ENCODE results near the gene PHF14. TPM values are rescaled to one million over a fixed set of nuclear protein-coding genes. Genes with fewer than 3 reads are reported as not detected.
A peak's percentile ranks its signal among the peaks of the same experiment; 100 is the strongest.

The PHF14 gene
- total and polyA plus RNA-seq, 2 experiments from 2014 or later, result 10.1 to 17.0 TPM

- Histone ChIP-seq H3K79me2 (ENCODE audit: insufficient read depth) (no peaks in the 10 kb centered on the region), H3K36me3 (ENCODE audit: low read depth) (0 out of 2 replicates have a peak, but pooled peaks cover 5% of the 10 kb centered on the region), H2AFZ (no peak overlapping the region), H3K4me2 (ENCODE audit: unreplicated experiment) (no peak overlapping the region), H3K9me2 (ENCODE audit: insufficient read depth) (0 out of 2 replicates have a peak, but pooled peaks cover 3% of the 10 kb centered on the region), H3K4me3 (no peak overlapping the region), H3K9ac (no peak overlapping the region), H3K9me3 (ENCODE audit: low read depth) (no peaks in the 10 kb centered on the region), H4K20me1 (ENCODE audit: insufficient read depth) (no peaks in the 10 kb centered on the region), H3K27ac (no peak overlapping the region), H3K27me3 (replicated peaks; ENCODE audit: insufficient read depth) (no peaks in the 10 kb centered on the region), H3F3A (ENCODE audit: insufficient read depth) (no peaks in the 10 kb centered on the region), H3K4me1 (ENCODE audit: insufficient read depth) (no peaks in the 10 kb centered on the region)
- WGBS, 2 experiments (ENCODE audit: low coverage in 1 of 2, low lambda C conversion rate in 2 of 2, missing lambda C conversion rate in 2 of 2), result 95 to 99% methylated on average over 3 of the region's 3 CpGs
- no peak for DNase-seq
- TF ChIP-seq EZH2 (IDR thresholded peaks at IDR 0.05; ENCODE audit: insufficient read depth, poor library complexity, severe bottlenecking) (no peak), EZH2phosphoT487 (IDR thresholded peaks at IDR 0.05; ENCODE audit: insufficient read depth, low read depth) (no peak)
- in situ Hi-C loops (cut with MboI), result no loop called here
Measured at GRCh38 chr7:11135573-11135972, 161.9 kb downstream of the PHF14 start.

- Histone ChIP-seq H2AFZ (no peak overlapping the region), H3K79me2 (ENCODE audit: insufficient read depth) (no peaks in the 10 kb centered on the region), H3K9ac (no peak overlapping the region), H4K20me1 (ENCODE audit: insufficient read depth) (no peaks in the 10 kb centered on the region), H3K9me2 (ENCODE audit: insufficient read depth) (no peaks in the 10 kb centered on the region), H3K4me3 (no peak overlapping the region), H3K27ac (no peak overlapping the region), H3K9me3 (ENCODE audit: low read depth) (no peaks in the 10 kb centered on the region), H3F3A (ENCODE audit: insufficient read depth) (no peaks in the 10 kb centered on the region), H3K4me2 (ENCODE audit: unreplicated experiment) (no peak overlapping the region), H3K36me3 (ENCODE audit: low read depth) (no peaks in the 10 kb centered on the region), H3K4me1 (ENCODE audit: insufficient read depth) (no peaks in the 10 kb centered on the region), H3K27me3 (replicated peaks; ENCODE audit: insufficient read depth) (no peaks in the 10 kb centered on the region)
- TF ChIP-seq EZH2 (IDR thresholded peaks at IDR 0.05; ENCODE audit: insufficient read depth, poor library complexity, severe bottlenecking), result no peak
- TF ChIP-seq EZH2phosphoT487 (IDR thresholded peaks at IDR 0.05; ENCODE audit: insufficient read depth, low read depth), result no peak
- in situ Hi-C loops (cut with MboI), result no loop called here
- WGBS, 2 experiments (ENCODE audit: low coverage in 1 of 2, low lambda C conversion rate in 2 of 2, missing lambda C conversion rate in 2 of 2), result 79 to 81% methylated on average over 3 of the region's 3 CpGs
- no peak for DNase-seq
Measured at GRCh38 chr7:11141541-11141940, 167.9 kb downstream of the PHF14 start.

- no peak for TF ChIP-seq EZH2phosphoT487 (IDR thresholded peaks at IDR 0.05; ENCODE audit: insufficient read depth, low read depth)
- TF ChIP-seq EZH2 (IDR thresholded peaks at IDR 0.05; ENCODE audit: insufficient read depth, poor library complexity, severe bottlenecking), result no peak
- in situ Hi-C loops (cut with MboI), result no loop called here
Measured at GRCh38 chr7:11153694-11154093, 180.0 kb downstream of the PHF14 start.

GRCh38 chr7:11155883-11156282 is 182.2 kb downstream of the PHF14 start:
- no peaks in the 10 kb centered on the region for H3K79me2 ChIP-seq (ENCODE audit: insufficient read depth)
- no peak overlapping the region for H3K4me2 ChIP-seq (ENCODE audit: unreplicated experiment)
- no peaks in the 10 kb centered on the region for H3K9me3 ChIP-seq (ENCODE audit: low read depth)
- no peaks in the 10 kb centered on the region for H4K20me1 ChIP-seq (ENCODE audit: insufficient read depth)
- no peak for TF ChIP-seq EZH2 (IDR thresholded peaks at IDR 0.05; ENCODE audit: insufficient read depth, poor library complexity, severe bottlenecking)
- no peak for TF ChIP-seq EZH2phosphoT487 (IDR thresholded peaks at IDR 0.05; ENCODE audit: insufficient read depth, low read depth)
- no peaks in the 10 kb centered on the region for H3K9me2 ChIP-seq (ENCODE audit: insufficient read depth)
- no peak overlapping the region for H3K4me3 ChIP-seq
- H3K36me3 ChIP-seq (ENCODE audit: low read depth), result no peaks in the 10 kb centered on the region
- peak; percentile 62 for DNase-seq
- H3K27ac ChIP-seq, result peak overlapping the region; percentile 36
- H3K27me3 ChIP-seq (replicated peaks; ENCODE audit: insufficient read depth), result no peaks in the 10 kb centered on the region
- no peak overlapping the region for H2AFZ ChIP-seq
- in situ Hi-C loops (cut with MboI), result no loop called here
- H3K9ac ChIP-seq, result no peak overlapping the region
- peaks cover 5% of the 10 kb centered on the region; the same call in 1 of the 2 replicates for H3F3A ChIP-seq (ENCODE audit: insufficient read depth)
- no peaks in the 10 kb centered on the region for H3K4me1 ChIP-seq (ENCODE audit: insufficient read depth)
- 11 to 16% methylated on average over 1 of the region's 1 CpG for WGBS, 2 experiments (ENCODE audit: low coverage in 1 of 2, low lambda C conversion rate in 2 of 2, missing lambda C conversion rate in 2 of 2)

More at GRCh38 chr7:11153694-11154093, 180.0 kb downstream of the PHF14 start:
- H3K9ac ChIP-seq, result no peak overlapping the region
- H3K27me3 ChIP-seq (replicated peaks; ENCODE audit: insufficient read depth), result no peaks in the 10 kb centered on the region
- H3K4me3 ChIP-seq, result no peak overlapping the region
- no peaks in the 10 kb centered on the region for H3K79me2 ChIP-seq (ENCODE audit: insufficient read depth)
- H3K4me2 ChIP-seq (ENCODE audit: unreplicated experiment), result no peak overlapping the region
- DNase-seq, result no peak
- 96 to 97% methylated on average over 4 of the region's 4 CpGs for WGBS, 2 experiments (ENCODE audit: low coverage in 1 of 2, low lambda C conversion rate in 2 of 2, missing lambda C conversion rate in 2 of 2)
- no peaks in the 10 kb centered on the region for H3K9me3 ChIP-seq (ENCODE audit: low read depth)
- H2AFZ ChIP-seq, result no peak overlapping the region
- H4K20me1 ChIP-seq (ENCODE audit: insufficient read depth), result no peaks in the 10 kb centered on the region
- no peaks in the 10 kb centered on the region for H3K36me3 ChIP-seq (ENCODE audit: low read depth)
- H3F3A ChIP-seq (ENCODE audit: insufficient read depth), result peaks cover 5% of the 10 kb centered on the region; the same call in 1 of the 2 replicates
- no peaks in the 10 kb centered on the region for H3K4me1 ChIP-seq (ENCODE audit: insufficient read depth)
- no peaks in the 10 kb centered on the region for H3K9me2 ChIP-seq (ENCODE audit: insufficient read depth)
- no peak overlapping the region for H3K27ac ChIP-seq

GRCh38 chr7:11161499-11161898 is 187.8 kb downstream of the PHF14 start:
- no peaks in the 10 kb centered on the region for H3K9me3 ChIP-seq (ENCODE audit: low read depth)
- no peak for TF ChIP-seq EZH2 (IDR thresholded peaks at IDR 0.05; ENCODE audit: insufficient read depth, poor library complexity, severe bottlenecking)
- no peak for TF ChIP-seq EZH2phosphoT487 (IDR thresholded peaks at IDR 0.05; ENCODE audit: insufficient read depth, low read depth)
- in situ Hi-C loops (cut with MboI), result no loop called here
- 100% methylated on average over 1 of the region's 1 CpG for WGBS, 2 experiments (ENCODE audit: low coverage in 1 of 2, low lambda C conversion rate in 2 of 2, missing lambda C conversion rate in 2 of 2)
- H3K27me3 ChIP-seq (replicated peaks; ENCODE audit: insufficient read depth), result no peaks in the 10 kb centered on the region
- no peak overlapping the region for H3K4me2 ChIP-seq (ENCODE audit: unreplicated experiment)
- H3K4me3 ChIP-seq, result no peak overlapping the region
- H3F3A ChIP-seq (ENCODE audit: insufficient read depth), result no peaks in the 10 kb centered on the region
- H4K20me1 ChIP-seq (ENCODE audit: insufficient read depth), result no peaks in the 10 kb centered on the region
- no peak overlapping the region for H3K27ac ChIP-seq
- no peak overlapping the region for H2AFZ ChIP-seq
- no peaks in the 10 kb centered on the region for H3K4me1 ChIP-seq (ENCODE audit: insufficient read depth)
- DNase-seq, result no peak
- no peaks in the 10 kb centered on the region for H3K36me3 ChIP-seq (ENCODE audit: low read depth)
- H3K9ac ChIP-seq, result no peak overlapping the region
- H3K79me2 ChIP-seq (ENCODE audit: insufficient read depth), result no peaks in the 10 kb centered on the region
- no peaks in the 10 kb centered on the region for H3K9me2 ChIP-seq (ENCODE audit: insufficient read depth)

Measured in GM23248 (cell line).